MCF 10A (cell line): ENCODE data around the gene SLC25A17. TPM values are rescaled to one million over a fixed set of nuclear protein-coding genes. Genes with fewer than 3 reads are reported as not detected.

ENCODE experiments used
- BruUV-seq: library from RNA; stranded (reverse); fragments of 400-500 nt; replicated peaks from 2 replicates; lab custom pipeline; 2021; lab: Mats Ljungman, UMichigan
- CTCF ChIA-PET: fragments of 300-600 bp; sonication (Branson Sonifier 250); formaldehyde crosslinking; extraction: SDS; loops from one replicate; lab custom pipeline; 2021; ENCODE audit warnings: antibody characterized with exemption, inconsistent platforms; lab: Yijun Ruan, JAX
- POLR2A ChIA-PET: fragments of 300-600, 350-650 bp; sonication (Branson Sonifier 250); formaldehyde crosslinking; extraction: SDS; loops from one replicate; lab custom pipeline; 2020; ENCODE audit warnings: antibody characterized with exemption, inconsistent platforms; lab: Yijun Ruan, JAX
- DNase-seq: peaks from one replicate; pipeline ENCODE4 v3.0.0-alpha.2; 2018; ENCODE audit not compliant: unreplicated experiment
- H3K27ac Mint-ChIP-seq: one replicate; pipeline ENCODE4 v1.8.0; 2022; ENCODE audit warnings: mild to moderate bottlenecking, low read depth, mixed read lengths; ENCODE audit not compliant: unreplicated experiment
- H3K27me3 Mint-ChIP-seq: one replicate; pipeline ENCODE4 v1.8.0; 2022; ENCODE audit warnings: mixed read lengths; ENCODE audit not compliant: insufficient read depth, unreplicated experiment
- H3K36me3 Mint-ChIP-seq: one replicate; pipeline ENCODE4 v1.8.0; 2022; ENCODE audit warnings: mild to moderate bottlenecking, moderate library complexity, mixed read lengths; ENCODE audit not compliant: insufficient read depth, unreplicated experiment
- H3K4me1 Mint-ChIP-seq: one replicate; pipeline ENCODE4 v1.8.0; 2022; ENCODE audit warnings: mixed read lengths; ENCODE audit not compliant: insufficient read depth, unreplicated experiment
- H3K4me3 Mint-ChIP-seq: one replicate; pipeline ENCODE4 v1.8.0; 2022; ENCODE audit warnings: mild to moderate bottlenecking, moderate library complexity, mixed read lengths; ENCODE audit not compliant: unreplicated experiment
- H3K9me3 Mint-ChIP-seq: one replicate; pipeline ENCODE4 v1.8.0; 2022; ENCODE audit warnings: mixed read lengths; ENCODE audit not compliant: unreplicated experiment
- intact Hi-C: fragments of 100-400 bp; cut with micrococcal nuclease; formaldehyde crosslinking; loops from 2 replicates; pipeline ENCODE4 v1.14.1; 2022
- total RNA-seq: library from RNA; stranded (reverse); gene quantifications from 2 replicates; pipeline ENCODE4 v1.2.3, GENCODE V29; 2022
- TF ChIP-seq, protein P1 (sequence below): fragments of 200-600 bp; IDR thresholded peaks from one replicate; pipeline ENCODE4 v1.8.0; 2022; ENCODE audit warnings: antibody characterized with exemption, mild to moderate bottlenecking; ENCODE audit not compliant: unreplicated experiment

The SLC25A17 gene
- total RNA-seq, 1 experiment from 2014 or later, result 22.3 TPM

- H3K27ac Mint-ChIP-seq, result no peak overlapping the region
- TF ChIP-seq, protein P1, sequence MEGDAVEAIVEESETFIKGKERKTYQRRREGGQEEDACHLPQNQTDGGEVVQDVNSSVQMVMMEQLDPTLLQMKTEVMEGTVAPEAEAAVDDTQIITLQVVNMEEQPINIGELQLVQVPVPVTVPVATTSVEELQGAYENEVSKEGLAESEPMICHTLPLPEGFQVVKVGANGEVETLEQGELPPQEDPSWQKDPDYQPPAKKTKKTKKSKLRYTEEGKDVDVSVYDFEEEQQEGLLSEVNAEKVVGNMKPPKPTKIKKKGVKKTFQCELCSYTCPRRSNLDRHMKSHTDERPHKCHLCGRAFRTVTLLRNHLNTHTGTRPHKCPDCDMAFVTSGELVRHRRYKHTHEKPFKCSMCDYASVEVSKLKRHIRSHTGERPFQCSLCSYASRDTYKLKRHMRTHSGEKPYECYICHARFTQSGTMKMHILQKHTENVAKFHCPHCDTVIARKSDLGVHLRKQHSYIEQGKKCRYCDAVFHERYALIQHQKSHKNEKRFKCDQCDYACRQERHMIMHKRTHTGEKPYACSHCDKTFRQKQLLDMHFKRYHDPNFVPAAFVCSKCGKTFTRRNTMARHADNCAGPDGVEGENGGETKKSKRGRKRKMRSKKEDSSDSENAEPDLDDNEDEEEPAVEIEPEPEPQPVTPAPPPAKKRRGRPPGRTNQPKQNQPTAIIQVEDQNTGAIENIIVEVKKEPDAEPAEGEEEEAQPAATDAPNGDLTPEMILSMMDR, result no peak
- peaks cover 30% of the 10 kb centered on the region for H3K4me1 Mint-ChIP-seq
- BruUV-seq, result no TSS peak
- no peak for DNase-seq
- peaks cover 6% of the 10 kb centered on the region for H3K36me3 Mint-ChIP-seq
- intact Hi-C loops, result no loop called here
- H3K9me3 Mint-ChIP-seq, result no peaks in the 10 kb centered on the region
- no peaks in the 10 kb centered on the region for H3K27me3 Mint-ChIP-seq
- no peak overlapping the region for H3K4me3 Mint-ChIP-seq
- ChIA-PET CTCF (interaction anchor here (0.7 kb wide), 1 partner anchor 168 kb away, joined by 3 read pairs; no protein-coding TSS in a partner anchor), POLR2A (interaction anchor here (0.7 to 1.3 kb wide), 2 partner anchors 11 to 1293 kb away, joined by 3 read pairs; no protein-coding TSS in a partner anchor)
These were observed 5.2 kb downstream of the SLC25A17 start for GRCh38 chr22:40813912-40814315.

- CTCF ChIA-PET, result interaction anchor here (0.6 to 1.4 kb wide), 2 partner anchors 11 to 49 kb away, joined by 3 to 4 read pairs; partner anchors contain the start of gene SLC25A17
- Mint-ChIP-seq H3K27me3 (no peaks in the 10 kb centered on the region), H3K27ac (peak overlapping the region; percentile 49), H3K9me3 (no peaks in the 10 kb centered on the region), H3K36me3 (peaks cover 4% of the 10 kb centered on the region), H3K4me1 (peaks cover 25% of the 10 kb centered on the region), H3K4me3 (no peak overlapping the region)
- intact Hi-C loops, result no loop called here
- DNase-seq, result no peak
- TF ChIP-seq, protein P1, result no peak
- POLR2A ChIA-PET, result interaction anchor here (2.1 kb wide), 1 partner anchor 11 kb away, joined by 7 read pairs; the partner anchor contains the start of gene SLC25A17
- no TSS peak for BruUV-seq
These were observed 10.9 kb downstream of the SLC25A17 start for GRCh38 chr22:40808018-40808841.

- no peak for DNase-seq
- ChIA-PET CTCF (interaction anchor here (0.6 kb wide), 1 partner anchor 144 kb away, joined by 3 read pairs; no protein-coding TSS in a partner anchor), POLR2A (no interaction called here)
- no peaks in the 10 kb centered on the region for H3K9me3 Mint-ChIP-seq
- H3K27me3 Mint-ChIP-seq, result no peaks in the 10 kb centered on the region
- TF ChIP-seq, protein P1, result no peak
- intact Hi-C loops, result no loop called here
- H3K4me3 Mint-ChIP-seq, result no peak overlapping the region
- H3K4me1 Mint-ChIP-seq, result peaks cover 16% of the 10 kb centered on the region
- H3K27ac Mint-ChIP-seq, result no peak overlapping the region
- H3K36me3 Mint-ChIP-seq, result no peaks in the 10 kb centered on the region
- BruUV-seq, result no TSS peak
These were observed 12.4 kb downstream of the SLC25A17 start for GRCh38 chr22:40806711-40807110.

DNA sequence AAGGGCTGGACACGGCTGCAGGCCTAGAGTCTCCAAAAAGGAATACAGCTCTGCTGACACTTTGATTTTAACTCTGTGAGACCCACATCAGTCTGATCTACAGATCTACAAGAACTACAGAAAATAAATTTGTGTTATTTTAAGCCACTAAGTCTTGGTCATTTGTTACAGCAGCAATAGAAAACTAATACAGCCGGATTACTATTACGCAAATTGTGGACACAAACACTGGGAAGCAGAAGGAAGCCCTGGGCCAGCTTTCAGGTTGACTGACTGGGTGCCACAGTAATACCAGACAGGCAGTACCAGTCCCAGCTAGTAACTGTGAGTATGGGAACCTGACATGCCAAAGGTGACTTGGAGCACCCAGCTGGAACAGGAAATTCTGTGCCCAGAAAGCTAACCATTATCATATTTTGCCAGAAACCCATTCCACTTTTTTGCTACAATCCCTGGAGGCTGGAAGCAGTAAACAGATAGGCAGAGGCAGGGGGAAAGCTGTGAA is 13.4 kb downstream of the SLC25A17 start:
- TF ChIP-seq, protein P1, result no peak
- no peaks in the 10 kb centered on the region for H3K27me3 Mint-ChIP-seq
- CTCF ChIA-PET, result interaction anchor here (0.6 to 0.9 kb wide), 2 partner anchors 17 to 151 kb away, joined by 3 to 4 read pairs; no protein-coding TSS in a partner anchor
- no TSS peak for BruUV-seq
- no peaks in the 10 kb centered on the region for H3K9me3 Mint-ChIP-seq
- DNase-seq, result no peak
- H3K36me3 Mint-ChIP-seq, result no peaks in the 10 kb centered on the region
- POLR2A ChIA-PET, result no interaction called here
- H3K27ac Mint-ChIP-seq, result no peak overlapping the region
- H3K4me1 Mint-ChIP-seq, result peaks cover 13% of the 10 kb centered on the region
- H3K4me3 Mint-ChIP-seq, result no peak overlapping the region
- intact Hi-C loops, result no loop called here
